Amniotic epithelial cell (primary cell): ENCODE measurements around the gene OR5V1.
"Not testable (repeated sequence)": the region's sequence is repeated elsewhere in the genome, so short reads cannot be mapped to it uniquely, and the experiment has no call there.

Experiments used
- DNase-seq: peaks from one replicate; pipeline ENCODE4 v3.0.0-alpha.2; 2010; ENCODE audit warnings: low read depth

Gene OR5V1

GRCh38 chr6:29368765-29369164 lies at the start of gene OR5V1:
TSS of gene OR5V1 (minus strand) at chr6:29368865. CDS start at chr6:29356195, 12,670 bp downstream.
- no peak for DNase-seq

- no peak for DNase-seq
These were observed 45.9 kb upstream of the OR5V1 start, which contains the start of gene OR12D1 for GRCh38 chr6:29414588-29414987. TSS of gene OR12D1 (plus strand) at chr6:29414928.

- no peak for DNase-seq
These were observed 35.1 kb upstream of the OR5V1 start for GRCh38 chr6:29403801-29404200.

GRCh38 chr6:29399525-29399924 lies 30.9 kb upstream of the OR5V1 start:
- no peak for DNase-seq

GRCh38 chr6:29395331-29395730 lies 26.7 kb upstream of the OR5V1 start, which contains the start of gene OR12D2:
TSS of gene OR12D2 (plus strand) at chr6:29395631. CDS start at chr6:29396700, 1,069 bp downstream.
- DNase-seq: no peak

GRCh38 chr6:29388533-29388932 lies 19.9 kb upstream of the OR5V1 start:
- DNase-seq: no peak

- DNase-seq: no peak
These were observed 7.3 kb upstream of the OR5V1 start for GRCh38 chr6:29376003-29376402.

- no peak for DNase-seq
These were observed 6.5 kb upstream of the OR5V1 start, which contains the start of gene OR12D3 for GRCh38 chr6:29375191-29375590. TSS of gene OR12D3 (minus strand) at chr6:29375291. CDS start at chr6:29375287, 4 bp downstream.

GRCh38 chr6:29355603-29356002 lies 13.1 kb downstream of the OR5V1 start:
- DNase-seq: no peak

- DNase-seq: no peak
These were observed 13.7 kb downstream of the OR5V1 start for GRCh38 chr6:29354980-29355379.

- DNase-seq: not testable (repeated sequence)
These were observed 19.3 kb downstream of the OR5V1 start for GRCh38 chr6:29349348-29349747.

GRCh38 chr6:29345380-29345779 lies 23.3 kb downstream of the OR5V1 start:
- DNase-seq: no peak

GRCh38 chr6:29336269-29336668 lies 32.4 kb downstream of the OR5V1 start:
- no peak for DNase-seq

- no peak for DNase-seq
These were observed 36.0 kb downstream of the OR5V1 start for GRCh38 chr6:29332676-29333075.

GRCh38 chr6:29325777-29326176 lies 42.9 kb downstream of the OR5V1 start:
- DNase-seq: no peak

- DNase-seq: not testable (repeated sequence)
These were observed 45.3 kb downstream of the OR5V1 start for GRCh38 chr6:29323332-29323731.

GRCh38 chr6:29319931-29320330 lies 48.7 kb downstream of the OR5V1 start:
- no peak for DNase-seq
